ENCODE measurements around the gene MAP3K1. TPM values are rescaled to one million over a fixed set of nuclear protein-coding genes. Genes with fewer than 3 reads are reported as not detected.

The MAP3K1 gene
- polyA plus RNA-seq, 1 experiment = 7.7 TPM

GRCh38 chr5:56801256-56801655 lies 14.1 kb upstream of the MAP3K1 start:
- Histone ChIP-seq H3K27ac (ENCODE audit: low read depth, low read length) (no peak overlapping the region), H3K4me3 (ENCODE audit: low read depth, low read length) (no peak overlapping the region), H3K9me3 (ENCODE audit: control insufficient read depth, insufficient read depth, low read length) (no peaks in the 10 kb centered on the region), H3K27me3 (ENCODE audit: control insufficient read depth, insufficient read depth, low read length) (peaks cover 19% of the 10 kb centered on the region)
- TF ChIP-seq CTCF (IDR thresholded peaks at IDR 0.05; ENCODE audit: low read depth, low read length) = no peak
- ChIA-PET CTCF (interaction anchor here (0.5 kb wide), 1 partner anchor 27 kb away, joined by 3 read pairs; no protein-coding TSS in a partner anchor), POLR2A (no interaction called here)
- no peak for DNase-seq (ENCODE audit: low read depth, low spot score)

GRCh38 chr5:56802205-56802604 lies 13.1 kb upstream of the MAP3K1 start:
- CTCF ChIA-PET = no interaction called here

GRCh38 chr5:56803025-56803424 lies 12.3 kb upstream of the MAP3K1 start:
- H3K27me3 ChIP-seq (ENCODE audit: control insufficient read depth, insufficient read depth, low read length) = peaks cover 15% of the 10 kb centered on the region
- no peak overlapping the region for H3K4me3 ChIP-seq (ENCODE audit: low read depth, low read length)
- no peak for DNase-seq (ENCODE audit: low read depth, low spot score)
- no peak overlapping the region for H3K27ac ChIP-seq (ENCODE audit: low read depth, low read length)
- TF ChIP-seq CTCF (IDR thresholded peaks at IDR 0.05; ENCODE audit: low read depth, low read length) = no peak
- ChIA-PET POLR2A (no interaction called here), CTCF (no interaction called here)
- H3K9me3 ChIP-seq (ENCODE audit: control insufficient read depth, insufficient read depth, low read length) = no peaks in the 10 kb centered on the region

More at GRCh38 chr5:56802205-56802604, 13.1 kb upstream of the MAP3K1 start:
- POLR2A ChIA-PET = no interaction called here
- Histone ChIP-seq H3K9me3 (ENCODE audit: control insufficient read depth, insufficient read depth, low read length) (no peaks in the 10 kb centered on the region), H3K27ac (ENCODE audit: low read depth, low read length) (no peak overlapping the region), H3K27me3 (ENCODE audit: control insufficient read depth, insufficient read depth, low read length) (peaks cover 13% of the 10 kb centered on the region), H3K4me3 (ENCODE audit: low read depth, low read length) (no peak overlapping the region)
- DNase-seq (ENCODE audit: low read depth, low spot score) = no peak
- TF ChIP-seq CTCF (IDR thresholded peaks at IDR 0.05; ENCODE audit: low read depth, low read length) = no peak

- no peaks in the 10 kb centered on the region for H3K9me3 ChIP-seq (ENCODE audit: control insufficient read depth, insufficient read depth, low read length)
- no peak overlapping the region for H3K27ac ChIP-seq (ENCODE audit: low read depth, low read length)
- CTCF ChIA-PET = no interaction called here
- H3K4me3 ChIP-seq (ENCODE audit: low read depth, low read length) = no peak overlapping the region
- DNase-seq (ENCODE audit: low read depth, low spot score) = no peak
- no peak for TF ChIP-seq CTCF (IDR thresholded peaks at IDR 0.05; ENCODE audit: low read depth, low read length)
- POLR2A ChIA-PET = no interaction called here
- H3K27me3 ChIP-seq (ENCODE audit: control insufficient read depth, insufficient read depth, low read length) = peaks cover 12% of the 10 kb centered on the region
These were observed 11.5 kb upstream of the MAP3K1 start for GRCh38 chr5:56803894-56804293.

- DNase-seq (ENCODE audit: low read depth, low spot score) = no peak
- H3K9me3 ChIP-seq (ENCODE audit: control insufficient read depth, insufficient read depth, low read length) = no peaks in the 10 kb centered on the region
- no peak overlapping the region for H3K4me3 ChIP-seq (ENCODE audit: low read depth, low read length)
- no peak overlapping the region for H3K27ac ChIP-seq (ENCODE audit: low read depth, low read length)
- no peak for TF ChIP-seq CTCF (IDR thresholded peaks at IDR 0.05; ENCODE audit: low read depth, low read length)
- POLR2A ChIA-PET = no interaction called here
- H3K27me3 ChIP-seq (ENCODE audit: control insufficient read depth, insufficient read depth, low read length) = peaks cover 8% of the 10 kb centered on the region
- CTCF ChIA-PET = no interaction called here
These were observed 7.7 kb upstream of the MAP3K1 start for GRCh38 chr5:56807679-56808078.
